ENCODE results near the gene HOXD8. TPM values are rescaled to one million over a fixed set of nuclear protein-coding genes. Genes with fewer than 3 reads are reported as not detected.

HOXD8 gene
- total and polyA plus RNA-seq, 2 of the 8 experiments (the other 6 are each of a cell fraction or from before 2014, with no cell fraction given), result not detected

- H4K20me1 ChIP-seq (replicated peaks in 1 of 2; ENCODE audit: control insufficient read depth in 1 of 2, insufficient read depth in 2 of 2, low read length in 2 of 2), result peaks cover 16 to 17% of the 10 kb centered on the region in 2 experiments
- peak overlapping the region; percentile 67 to 83 for H3K4me2 ChIP-seq (ENCODE audit: insufficient read depth in 1 of 2, low read depth in 2 of 2, low read length in 2 of 2)
- TF ChIP-seq CREB1 (IDR thresholded peaks at IDR 0.05), result peak; percentile 66
- TF ChIP-seq KDM1A (IDR thresholded peaks at IDR 0.05; ENCODE audit: borderline replicate concordance, low read length), result 0 out of 2 replicates have a peak, but pooled peaks have one; percentile 47
- TF ChIP-seq, protein P1, sequence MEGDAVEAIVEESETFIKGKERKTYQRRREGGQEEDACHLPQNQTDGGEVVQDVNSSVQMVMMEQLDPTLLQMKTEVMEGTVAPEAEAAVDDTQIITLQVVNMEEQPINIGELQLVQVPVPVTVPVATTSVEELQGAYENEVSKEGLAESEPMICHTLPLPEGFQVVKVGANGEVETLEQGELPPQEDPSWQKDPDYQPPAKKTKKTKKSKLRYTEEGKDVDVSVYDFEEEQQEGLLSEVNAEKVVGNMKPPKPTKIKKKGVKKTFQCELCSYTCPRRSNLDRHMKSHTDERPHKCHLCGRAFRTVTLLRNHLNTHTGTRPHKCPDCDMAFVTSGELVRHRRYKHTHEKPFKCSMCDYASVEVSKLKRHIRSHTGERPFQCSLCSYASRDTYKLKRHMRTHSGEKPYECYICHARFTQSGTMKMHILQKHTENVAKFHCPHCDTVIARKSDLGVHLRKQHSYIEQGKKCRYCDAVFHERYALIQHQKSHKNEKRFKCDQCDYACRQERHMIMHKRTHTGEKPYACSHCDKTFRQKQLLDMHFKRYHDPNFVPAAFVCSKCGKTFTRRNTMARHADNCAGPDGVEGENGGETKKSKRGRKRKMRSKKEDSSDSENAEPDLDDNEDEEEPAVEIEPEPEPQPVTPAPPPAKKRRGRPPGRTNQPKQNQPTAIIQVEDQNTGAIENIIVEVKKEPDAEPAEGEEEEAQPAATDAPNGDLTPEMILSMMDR (IDR thresholded peaks at IDR 0.05; ENCODE audit: control extremely low read depth in 1 of 3, insufficient read depth in 1 of 3, low read depth in 1 of 3, low read length in 3 of 3), result peak in 2 of 3 experiments; percentile 83 to 99; a peak in 3 of 4 replicates
- TF ChIP-seq RAD21 (IDR thresholded peaks at IDR 0.05 in 1 of 2, conservative IDR thresholded peaks at IDR 0.05 in 1 of 2; ENCODE audit: low read depth in 2 of 2, low read length in 2 of 2), result peak; percentile 61 to 78
- TF ChIP-seq RBBP5 (IDR thresholded peaks at IDR 0.05; ENCODE audit: borderline replicate concordance, low read depth, low read length), result no peak
- 0 out of 2 replicates have a peak, but pooled peaks have one; percentile 38 for TF ChIP-seq YY1 (IDR thresholded peaks at IDR 0.05; ENCODE audit: low read depth, low read length)
- TF ChIP-seq TCF12 (IDR thresholded peaks at IDR 0.05; ENCODE audit: low read depth, low read length), result 0 out of 2 replicates have a peak, but pooled peaks have one; percentile 55
- no peak for TF ChIP-seq MAFK (IDR thresholded peaks at IDR 0.05; ENCODE audit: low read depth, low read length)
Observed at GRCh38 chr2:176079831-176080539, 49.5 kb upstream of the HOXD8 start.

More at GRCh38 chr2:176079831-176080539, 49.5 kb upstream of the HOXD8 start:
- Histone ChIP-seq H3K56ac (replicated peaks; ENCODE audit: insufficient read length, low read depth, low read length) (no peak overlapping the region), H3K79me1 (ENCODE audit: low read depth, low read length) (no peaks in the 10 kb centered on the region), H3K18ac (ENCODE audit: extremely low read depth, low read length) (no peak overlapping the region), H3K79me2 (ENCODE audit: control insufficient read depth in 1 of 2, insufficient read depth in 2 of 2, low read length in 2 of 2) (no peaks in the 10 kb centered on the region), H3K14ac (ENCODE audit: insufficient read length) (no peak overlapping the region), H3K9ac (replicated peaks in 1 of 4; ENCODE audit: extremely low read depth in 1 of 4, low read depth in 3 of 4, low read length in 3 of 4) (no peak overlapping the region), H3K27me3 (replicated peaks in 1 of 4; ENCODE audit: control insufficient read depth in 3 of 4, extremely low read depth in 1 of 4, insufficient read depth in 3 of 4, low read length in 3 of 4) (peaks cover 85 to 98% (median 92%) of the 10 kb centered on the region in 4 experiments), H2BK20ac (ENCODE audit: low read length) (no peak overlapping the region), H2BK15ac (ENCODE audit: low read length) (no peak overlapping the region), H3K4me3 (ENCODE audit: extremely low read depth in 1 of 4, insufficient read depth in 2 of 4, low read depth in 3 of 4, low read length in 4 of 4) (peak overlapping the region; percentile 4 to 54 (median 20); a peak in 6 of 8 replicates), H3K23ac (ENCODE audit: insufficient read length) (no peak overlapping the region), H3K23me2 (ENCODE audit: low read depth, low read length) (peaks cover 6% of the 10 kb centered on the region; the same call in 1 of the 2 replicates), H2AFZ (ENCODE audit: low read length) (no peak overlapping the region), H3K4ac (replicated peaks; ENCODE audit: insufficient read length, low read depth, low read length) (no peak overlapping the region), H3K9me3 (ENCODE audit: insufficient read depth in 2 of 2, low read depth in 1 of 2, low read length in 1 of 2) (no peaks in the 10 kb centered on the region; a peak in 1 of 4 replicates), H4K5ac (ENCODE audit: insufficient read length, low read depth, low read length) (no peak overlapping the region), H3K27ac (ENCODE audit: low read depth, low read length) (no peak overlapping the region), H2BK120ac (replicated peaks; ENCODE audit: low read depth, low read length) (no peak overlapping the region), H2BK5ac (ENCODE audit: low read depth, low read length) (no peak overlapping the region), H4K91ac (replicated peaks; ENCODE audit: insufficient read length, low read length) (no peak overlapping the region), H2BK12ac (ENCODE audit: low read depth, low read length) (no peak overlapping the region; the same call in 1 of the 2 replicates), H2AK5ac (ENCODE audit: low read depth, low read length) (no peak overlapping the region), H3K36me3 (ENCODE audit: control insufficient read depth in 2 of 4, insufficient read depth in 4 of 4, low read length in 3 of 4) (peaks cover 0 to 5% (median 0%) of the 10 kb centered on the region in 4 experiments; a peak in 1 of 8 replicates), H3K4me1 (replicated peaks in 1 of 4; ENCODE audit: control insufficient read depth in 3 of 4, insufficient read depth in 4 of 4, low read length in 3 of 4) (peaks cover 0 to 29% (median 11%) of the 10 kb centered on the region in 4 experiments; a peak in 5 of 7 replicates), H4K8ac (ENCODE audit: extremely low read depth, insufficient read depth, low read length) (peak overlapping the region; percentile 81; the same call in 1 of the 2 replicates)
- ChIA-PET CTCF (ENCODE audit: partially characterized antibody) (interaction anchor here (0.6 to 7.8 kb wide), 36 partner anchors 9 to 829 kb away, joined by 3 to 130 read pairs (median 4); partner anchors contain the start of genes HOXD11, HOXD12 and HOXD13), POLR2A (ENCODE audit: partially characterized antibody) (interaction anchor here (0.6 to 2.5 kb wide), 2 partner anchors 18 to 35 kb away, joined by 3 to 8 read pairs; no protein-coding TSS in a partner anchor)
- WGBS, 2 experiments (ENCODE audit: extremely low coverage in 1 of 2, insufficient coverage in 1 of 2, insufficient read length in 1 of 2, insufficient replicate concordance in 2 of 2, low coverage in 1 of 2, low lambda C conversion rate in 2 of 2, missing lambda C conversion rate in 1 of 2), result 1% methylated on average over 65 of the region's 86 CpGs; no CpG with 5 or more reads in 1 of the 2 experiments
- DNase-seq (ENCODE audit: low read depth in 1 of 2, low spot score in 2 of 2), result peak in 1 of 2 experiments; percentile 92
- no peak for FAIRE-seq
